ENCODE measurements around the gene TLR6. TPM values are rescaled to one million over a fixed set of nuclear protein-coding genes. Genes with fewer than 3 reads are reported as not detected.

Gene TLR6
- total RNA-seq, 2 experiments from 2014 or later = 1.6 to 2.0 TPM

- CTCF ChIA-PET = interaction anchor here (0.8 to 5.1 kb wide), 12 partner anchors 14 to 102 kb away, joined by 3 to 95 read pairs (median 18); partner anchors contain the start of gene TLR10
- H3K27ac Mint-ChIP-seq = no peak overlapping the region
- peaks cover 20% of the 10 kb centered on the region for H3K4me1 Mint-ChIP-seq (ENCODE audit: low read depth)
- POLR2A ChIA-PET = interaction anchor here (1.4 to 1.6 kb wide), 2 partner anchors 14 to 100 kb away, joined by 4 to 5 read pairs; no protein-coding TSS in a partner anchor
- no peak overlapping the region for H3K4me3 Mint-ChIP-seq
- no peaks in the 10 kb centered on the region for H3K9me3 Mint-ChIP-seq
- no peak for TF ChIP-seq CTCF (IDR thresholded peaks at IDR 0.05)
- H3K27me3 Mint-ChIP-seq = peaks cover 3% of the 10 kb centered on the region
- no peak for DNase-seq
- intact Hi-C loops (cut with micrococcal nuclease) = no loop called here
- H3K36me3 Mint-ChIP-seq (ENCODE audit: low read depth) = no peaks in the 10 kb centered on the region
- no peak for ATAC-seq
These were observed 5.2 kb upstream of the TLR6 start for GRCh38 chr4:38861791-38862190.

DNA sequence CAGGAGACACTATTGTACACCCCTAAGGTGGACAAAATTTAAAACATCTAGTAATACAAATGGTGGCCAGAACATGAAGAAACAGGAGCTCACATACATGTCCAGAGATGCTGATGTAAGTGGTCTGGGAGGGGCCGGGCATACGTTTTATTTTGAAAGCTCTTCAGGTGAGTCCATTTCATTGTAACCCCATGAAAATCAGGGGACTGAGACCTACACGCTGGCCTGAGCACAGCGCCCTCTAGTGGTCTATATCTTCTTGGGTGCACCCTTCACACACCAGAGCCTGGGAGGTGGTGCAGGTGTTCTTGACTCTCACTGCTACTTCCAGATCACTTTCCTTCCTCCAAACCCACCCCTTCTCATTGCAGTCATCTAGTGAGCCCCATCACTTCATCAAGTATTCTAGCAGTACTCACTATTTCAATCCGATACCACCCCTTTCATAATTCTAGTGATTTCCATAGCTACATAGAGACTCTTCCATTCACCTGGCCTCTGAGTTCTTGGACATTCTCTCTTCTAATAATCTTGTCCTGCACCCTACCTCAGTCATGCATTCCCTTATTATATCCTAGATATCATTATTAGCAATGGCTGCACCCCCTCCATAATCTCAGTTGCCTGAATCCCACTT is 4.3 kb upstream of the TLR6 start:
- ChIA-PET CTCF (interaction anchor here (0.6 to 5.1 kb wide), 49 partner anchors 9 to 822 kb away, joined by 3 to 95 read pairs (median 4); partner anchors contain the start of genes TLR1 and TLR10), POLR2A (interaction anchor here (0.6 to 1.6 kb wide), 4 partner anchors 12 to 493 kb away, joined by 3 to 5 read pairs (median 4); no protein-coding TSS in a partner anchor)
- H3K4me1 Mint-ChIP-seq (ENCODE audit: low read depth) = peaks cover 29% of the 10 kb centered on the region
- TF ChIP-seq CTCF (IDR thresholded peaks at IDR 0.05) = peak; percentile 91
- no peak overlapping the region for H3K4me3 Mint-ChIP-seq
- ATAC-seq (peak; percentile 47), DNase-seq (peak; percentile 80)
- no peaks in the 10 kb centered on the region for H3K36me3 Mint-ChIP-seq (ENCODE audit: low read depth)
- peaks cover 3% of the 10 kb centered on the region for H3K27me3 Mint-ChIP-seq
- H3K9me3 Mint-ChIP-seq = no peaks in the 10 kb centered on the region
- intact Hi-C loops (cut with micrococcal nuclease) = no loop called here
- no peak overlapping the region for H3K27ac Mint-ChIP-seq

GRCh38 chr4:38859501-38859900 is 2.9 kb upstream of the TLR6 start:
- TF ChIP-seq CTCF (IDR thresholded peaks at IDR 0.05) = no peak
- Mint-ChIP-seq H3K36me3 (ENCODE audit: low read depth) (no peaks in the 10 kb centered on the region), H3K4me3 (no peak overlapping the region), H3K9me3 (no peaks in the 10 kb centered on the region), H3K27ac (no peak overlapping the region), H3K27me3 (peaks cover 3% of the 10 kb centered on the region), H3K4me1 (ENCODE audit: low read depth) (peaks cover 26% of the 10 kb centered on the region)
- intact Hi-C loops (cut with micrococcal nuclease) = no loop called here
- ChIA-PET CTCF (interaction anchor here (1.0 to 5.1 kb wide), 15 partner anchors 10 to 680 kb away, joined by 3 to 95 read pairs (median 12); partner anchors contain the start of gene TLR1), POLR2A (no interaction called here)
- no peak for DNase-seq
- ATAC-seq = no peak

- no peak for ATAC-seq
- no peaks in the 10 kb centered on the region for H3K9me3 Mint-ChIP-seq
- peak overlapping the region; percentile 79 for H3K4me3 Mint-ChIP-seq
- ChIA-PET CTCF (interaction anchor here (1.0 to 5.1 kb wide), 2 partner anchors 99 to 277 kb away, joined by 3 to 95 read pairs; no protein-coding TSS in a partner anchor), POLR2A (no interaction called here)
- no peak for TF ChIP-seq CTCF (IDR thresholded peaks at IDR 0.05)
- H3K36me3 Mint-ChIP-seq (ENCODE audit: low read depth) = no peaks in the 10 kb centered on the region
- peak overlapping the region; percentile 80 for H3K27ac Mint-ChIP-seq
- intact Hi-C loops (cut with micrococcal nuclease) = no loop called here
- H3K4me1 Mint-ChIP-seq (ENCODE audit: low read depth) = peaks cover 28% of the 10 kb centered on the region
- peaks cover 3% of the 10 kb centered on the region for H3K27me3 Mint-ChIP-seq
- no peak for DNase-seq
These were observed 1.4 kb upstream of the TLR6 start for GRCh38 chr4:38858097-38858420.

Measured in activated CD8-positive, alpha-beta T cell treated with anti-CD3 and anti-CD28 coated beads for 36 hours (primary cell).